Panc1 (cell line): ENCODE results near the gene NTM. TPM values are rescaled to one million over a fixed set of nuclear protein-coding genes. Genes with fewer than 3 reads are reported as not detected.

Experiments used
- ATAC-seq: fragments of 200-7000 bp; cut with Tn5 transposase; 2 replicates; pipeline ENCODE4 v1.9.1; 2020; ENCODE audit warnings: mild to moderate bottlenecking, moderate library complexity
- BruUV-seq: library from RNA; stranded (reverse); fragments of 400-500 nt; replicated peaks from 2 replicates; lab custom pipeline; 2021; lab: Mats Ljungman, UMichigan
- CTCF ChIA-PET: fragments of 300-600 bp; sonication (Branson Sonifier 250); formaldehyde crosslinking; loops from one replicate; lab custom pipeline; 2022; ENCODE audit warnings: antibody characterized with exemption; lab: Charles Lee
- POLR2A ChIA-PET: fragments of 300-600 bp; sonication (Branson Sonifier 250); formaldehyde crosslinking; loops from one replicate; lab custom pipeline; 2022; ENCODE audit warnings: antibody characterized with exemption; lab: Charles Lee
- DNase-seq: peaks from one replicate; pipeline ENCODE4 v3.0.0-alpha.2; 2010; ENCODE audit warnings: low read depth, low spot score
- H3K27ac ChIP-seq: 2 replicates; pipeline ENCODE4 v1.5.1; 2011; ENCODE audit warnings: mild to moderate bottlenecking, low read length, inconsistent platforms
- H3K27me3 ChIP-seq: fragments of 200-500 bp; sonication (Bioruptor generic); 2 replicates; pipeline ENCODE4 v1.6.0; 2014; ENCODE audit warnings: low read length, inconsistent platforms; ENCODE audit not compliant: control insufficient read depth, insufficient read depth
- H3K36me3 ChIP-seq: fragments of 200-500 bp; sonication (Bioruptor generic); 2 replicates; pipeline ENCODE4 v1.5.1; 2014; ENCODE audit warnings: inconsistent platforms, mild to moderate bottlenecking, low read length, moderate library complexity; ENCODE audit not compliant: control insufficient read depth, insufficient read depth
- H3K4me1 ChIP-seq: 2 replicates; pipeline ENCODE4 v1.5.1; 2011; ENCODE audit warnings: inconsistent platforms, mild to moderate bottlenecking, low read length, moderate library complexity; ENCODE audit not compliant: control insufficient read depth, insufficient read depth
- H3K4me3 ChIP-seq, 2 experiments: 2 replicates each; pipeline ENCODE4 v1.5.1; 2011 to 2012; ENCODE audit warnings: low read depth in 2 of 2, low read length in 2 of 2, mild to moderate bottlenecking in 2 of 2, inconsistent platforms in 1 of 2, moderate library complexity in 1 of 2
- H3K9me3 ChIP-seq: fragments of 200-500 bp; sonication (Bioruptor generic); 2 replicates; pipeline ENCODE4 v1.5.1; 2014; ENCODE audit warnings: low read depth, mild to moderate bottlenecking, inconsistent platforms, low read length, moderate library complexity; ENCODE audit not compliant: control insufficient read depth, insufficient read depth
- POLR2AphosphoS5 ChIP-seq: IDR thresholded peaks from 2 replicates; pipeline ENCODE4 v1.6.1; 2012; ENCODE audit warnings: mild to moderate bottlenecking, low read depth, low read length, moderate library complexity
- SIN3A ChIP-seq: IDR thresholded peaks from 2 replicates; pipeline ENCODE4 v1.6.1; 2012; ENCODE audit warnings: low read depth, mild to moderate bottlenecking, low read length, moderate library complexity, borderline replicate concordance; ENCODE audit not compliant: insufficient read depth
- TCF7L2 ChIP-seq: IDR thresholded peaks from 2 replicates; pipeline ENCODE4 v1.6.1; 2011; ENCODE audit warnings: mild to moderate bottlenecking, low read depth, low read length, inconsistent platforms
- in situ Hi-C: cut with HindIII; loops from 2 replicates; pipeline ENCODE4 v1.10.0; 2016; ENCODE audit warnings: low sequenced_read_pairs, low pct_unique_long_range_greater_than_20kb
- intact Hi-C: fragments of 100-400 bp; cut with micrococcal nuclease; formaldehyde crosslinking; loops from one replicate; pipeline ENCODE4 v1.10.0; 2022; ENCODE audit not compliant: unreplicated experiment
- total RNA-seq: library from RNA; stranded (reverse); gene quantifications from one replicate; pipeline ENCODE4 v1.2.1, GENCODE V29; 2021; ENCODE audit not compliant: unreplicated experiment
- TF ChIP-seq, protein P1 (sequence below), 2 experiments: IDR thresholded peaks; 2 replicates each; pipeline ENCODE4 v1.6.1; 2011 to 2012; ENCODE audit warnings: low read depth in 2 of 2, control low read depth in 1 of 2, low read length in 1 of 2, mild to moderate bottlenecking in 1 of 2, moderate library complexity in 1 of 2; ENCODE audit not compliant: insufficient read depth in 1 of 2
- TF ChIP-seq, protein P2 (sequence below): fragments of 450-650 bp; IDR thresholded peaks from 2 replicates; pipeline ENCODE4 v1.5.1; 2017; ENCODE audit warnings: mild to moderate bottlenecking

Gene NTM
- total RNA-seq, 1 experiment from 2014 or later = 0.10 TPM

DNA sequence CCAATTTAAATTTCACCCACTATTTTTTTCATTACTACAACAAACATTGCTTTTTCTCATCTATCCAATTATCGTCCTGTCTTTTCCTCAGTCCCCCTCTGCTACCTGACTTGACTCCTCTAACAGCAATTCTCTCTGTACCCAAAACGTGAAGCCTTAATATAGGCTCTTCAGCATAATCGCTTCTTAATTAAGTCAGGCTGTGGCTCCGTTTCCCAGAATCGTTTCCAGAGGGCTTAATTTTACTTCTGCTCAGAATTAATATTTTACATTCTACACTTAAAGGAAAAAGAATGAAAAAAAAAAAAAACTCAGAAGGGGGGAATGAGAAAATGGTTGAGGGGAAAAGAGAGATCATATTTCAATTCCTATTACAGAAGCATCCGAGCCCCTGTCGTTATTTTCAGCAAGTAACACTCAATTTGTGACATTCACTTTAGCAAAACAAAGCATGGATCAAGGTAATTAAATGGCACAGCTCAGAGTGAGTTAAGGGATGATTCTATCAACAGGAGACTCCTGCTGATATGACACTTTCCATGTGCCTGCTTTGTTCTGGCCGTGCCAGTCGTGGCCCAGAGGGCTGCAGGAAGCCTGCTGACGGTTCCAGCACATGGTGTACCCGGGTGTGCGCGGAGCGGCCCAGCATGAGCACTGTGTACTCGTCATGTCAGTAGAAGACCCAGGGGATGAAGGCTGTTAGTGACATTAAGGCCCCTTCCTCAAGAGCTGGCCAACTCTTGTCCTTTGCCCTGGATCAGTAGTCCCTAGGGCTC, 272.5 kb downstream of the NTM start:
- no peaks in the 10 kb centered on the region for H3K9me3 ChIP-seq
- BruUV-seq = no TSS peak
- no peak for TF ChIP-seq SIN3A
- no peak for TF ChIP-seq TCF7L2
- TF ChIP-seq, protein P1, sequence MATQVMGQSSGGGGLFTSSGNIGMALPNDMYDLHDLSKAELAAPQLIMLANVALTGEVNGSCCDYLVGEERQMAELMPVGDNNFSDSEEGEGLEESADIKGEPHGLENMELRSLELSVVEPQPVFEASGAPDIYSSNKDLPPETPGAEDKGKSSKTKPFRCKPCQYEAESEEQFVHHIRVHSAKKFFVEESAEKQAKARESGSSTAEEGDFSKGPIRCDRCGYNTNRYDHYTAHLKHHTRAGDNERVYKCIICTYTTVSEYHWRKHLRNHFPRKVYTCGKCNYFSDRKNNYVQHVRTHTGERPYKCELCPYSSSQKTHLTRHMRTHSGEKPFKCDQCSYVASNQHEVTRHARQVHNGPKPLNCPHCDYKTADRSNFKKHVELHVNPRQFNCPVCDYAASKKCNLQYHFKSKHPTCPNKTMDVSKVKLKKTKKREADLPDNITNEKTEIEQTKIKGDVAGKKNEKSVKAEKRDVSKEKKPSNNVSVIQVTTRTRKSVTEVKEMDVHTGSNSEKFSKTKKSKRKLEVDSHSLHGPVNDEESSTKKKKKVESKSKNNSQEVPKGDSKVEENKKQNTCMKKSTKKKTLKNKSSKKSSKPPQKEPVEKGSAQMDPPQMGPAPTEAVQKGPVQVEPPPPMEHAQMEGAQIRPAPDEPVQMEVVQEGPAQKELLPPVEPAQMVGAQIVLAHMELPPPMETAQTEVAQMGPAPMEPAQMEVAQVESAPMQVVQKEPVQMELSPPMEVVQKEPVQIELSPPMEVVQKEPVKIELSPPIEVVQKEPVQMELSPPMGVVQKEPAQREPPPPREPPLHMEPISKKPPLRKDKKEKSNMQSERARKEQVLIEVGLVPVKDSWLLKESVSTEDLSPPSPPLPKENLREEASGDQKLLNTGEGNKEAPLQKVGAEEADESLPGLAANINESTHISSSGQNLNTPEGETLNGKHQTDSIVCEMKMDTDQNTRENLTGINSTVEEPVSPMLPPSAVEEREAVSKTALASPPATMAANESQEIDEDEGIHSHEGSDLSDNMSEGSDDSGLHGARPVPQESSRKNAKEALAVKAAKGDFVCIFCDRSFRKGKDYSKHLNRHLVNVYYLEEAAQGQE (IDR thresholded peaks at IDR 0.05; ENCODE audit: insufficient read depth in 1 of 2, low read depth in 2 of 2, low read length in 1 of 2) = no peak
- TF ChIP-seq, protein P2, sequence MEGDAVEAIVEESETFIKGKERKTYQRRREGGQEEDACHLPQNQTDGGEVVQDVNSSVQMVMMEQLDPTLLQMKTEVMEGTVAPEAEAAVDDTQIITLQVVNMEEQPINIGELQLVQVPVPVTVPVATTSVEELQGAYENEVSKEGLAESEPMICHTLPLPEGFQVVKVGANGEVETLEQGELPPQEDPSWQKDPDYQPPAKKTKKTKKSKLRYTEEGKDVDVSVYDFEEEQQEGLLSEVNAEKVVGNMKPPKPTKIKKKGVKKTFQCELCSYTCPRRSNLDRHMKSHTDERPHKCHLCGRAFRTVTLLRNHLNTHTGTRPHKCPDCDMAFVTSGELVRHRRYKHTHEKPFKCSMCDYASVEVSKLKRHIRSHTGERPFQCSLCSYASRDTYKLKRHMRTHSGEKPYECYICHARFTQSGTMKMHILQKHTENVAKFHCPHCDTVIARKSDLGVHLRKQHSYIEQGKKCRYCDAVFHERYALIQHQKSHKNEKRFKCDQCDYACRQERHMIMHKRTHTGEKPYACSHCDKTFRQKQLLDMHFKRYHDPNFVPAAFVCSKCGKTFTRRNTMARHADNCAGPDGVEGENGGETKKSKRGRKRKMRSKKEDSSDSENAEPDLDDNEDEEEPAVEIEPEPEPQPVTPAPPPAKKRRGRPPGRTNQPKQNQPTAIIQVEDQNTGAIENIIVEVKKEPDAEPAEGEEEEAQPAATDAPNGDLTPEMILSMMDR = no peak
- no peak for TF ChIP-seq POLR2AphosphoS5
- no peaks in the 10 kb centered on the region for H3K36me3 ChIP-seq
- no peak overlapping the region for H3K27ac ChIP-seq
- ChIA-PET POLR2A (no interaction called here), CTCF (no interaction called here)
- no peaks in the 10 kb centered on the region for H3K4me1 ChIP-seq
- no peak for ATAC-seq
- intact Hi-C loops (no loop called here), in situ Hi-C loops (no loop called here)
- DNase-seq = no peak
- H3K27me3 ChIP-seq = peaks cover 14% of the 10 kb centered on the region
- no peak overlapping the region for H3K4me3 ChIP-seq

DNA sequence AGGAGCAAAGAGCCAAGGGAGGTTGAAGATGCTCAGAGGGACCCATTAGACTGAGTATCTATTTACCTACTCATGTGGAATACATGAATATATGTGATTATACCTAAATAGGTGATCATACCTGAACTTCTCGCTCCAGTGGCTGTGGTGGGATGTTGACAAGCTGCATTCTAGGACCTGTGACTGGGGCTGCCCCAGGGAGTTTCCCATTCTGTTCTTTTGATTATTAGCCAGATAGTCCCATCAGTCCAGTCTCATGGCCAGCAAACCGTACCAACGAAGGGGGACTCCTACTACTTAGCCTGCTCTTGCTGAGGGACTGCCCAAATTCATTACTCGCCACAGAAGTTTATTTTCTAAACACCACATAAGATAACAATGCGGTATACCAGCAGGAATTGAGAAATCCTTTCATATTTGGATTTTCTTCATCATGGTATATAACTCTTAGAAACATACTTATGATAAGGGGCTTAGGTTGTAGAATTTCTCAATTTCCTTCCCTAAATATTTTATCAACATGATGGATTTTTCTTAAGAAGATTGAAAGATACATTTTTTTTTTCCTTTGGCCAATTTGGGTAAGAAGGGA, 273.9 kb downstream of the NTM start:
- intact Hi-C loops (no loop called here), in situ Hi-C loops (no loop called here)
- BruUV-seq = no TSS peak
- ATAC-seq (no peak), DNase-seq (no peak)
- no peak for TF ChIP-seq POLR2AphosphoS5
- TF ChIP-seq, protein P1 (IDR thresholded peaks at IDR 0.05; ENCODE audit: insufficient read depth in 1 of 2, low read depth in 2 of 2, low read length in 1 of 2) = no peak
- TF ChIP-seq SIN3A = no peak
- no peak for TF ChIP-seq TCF7L2
- TF ChIP-seq, protein P2 = no peak
- ChIA-PET POLR2A (no interaction called here), CTCF (no interaction called here)
- H3K36me3 ChIP-seq = no peaks in the 10 kb centered on the region
- H3K9me3 ChIP-seq = no peaks in the 10 kb centered on the region
- H3K27ac ChIP-seq = no peak overlapping the region
- H3K4me3 ChIP-seq = no peak overlapping the region
- no peaks in the 10 kb centered on the region for H3K4me1 ChIP-seq
- peaks cover 14% of the 10 kb centered on the region for H3K27me3 ChIP-seq
